Umbilical cord (tissue), 2 donors: Measurements from ENCODE around the gene RPIA. TPM values are rescaled to one million over a fixed set of nuclear protein-coding genes. Genes with fewer than 3 reads are reported as not detected.
A peak's percentile ranks its signal among the peaks of the same experiment; 100 is the strongest.
"Not testable (repeated sequence)": the region's sequence is repeated elsewhere in the genome, so short reads cannot be mapped to it uniquely, and the experiment has no call there.

Experiments used
- DNase-seq: peaks from one replicate; pipeline ENCODE4 v3.0.0-alpha.2; 2015; ENCODE audit warnings: low spot score
- total RNA-seq: library from RNA; depleted of rRNA; stranded (reverse); fragments of >200 nt; gene quantifications from one replicate; pipeline ENCODE4 v1.2.3, GENCODE V29; 2014; ENCODE audit warnings: low replicate concordance; ENCODE audit not compliant: insufficient read depth

The RPIA gene
- 6.3 TPM for total RNA-seq

DNA sequence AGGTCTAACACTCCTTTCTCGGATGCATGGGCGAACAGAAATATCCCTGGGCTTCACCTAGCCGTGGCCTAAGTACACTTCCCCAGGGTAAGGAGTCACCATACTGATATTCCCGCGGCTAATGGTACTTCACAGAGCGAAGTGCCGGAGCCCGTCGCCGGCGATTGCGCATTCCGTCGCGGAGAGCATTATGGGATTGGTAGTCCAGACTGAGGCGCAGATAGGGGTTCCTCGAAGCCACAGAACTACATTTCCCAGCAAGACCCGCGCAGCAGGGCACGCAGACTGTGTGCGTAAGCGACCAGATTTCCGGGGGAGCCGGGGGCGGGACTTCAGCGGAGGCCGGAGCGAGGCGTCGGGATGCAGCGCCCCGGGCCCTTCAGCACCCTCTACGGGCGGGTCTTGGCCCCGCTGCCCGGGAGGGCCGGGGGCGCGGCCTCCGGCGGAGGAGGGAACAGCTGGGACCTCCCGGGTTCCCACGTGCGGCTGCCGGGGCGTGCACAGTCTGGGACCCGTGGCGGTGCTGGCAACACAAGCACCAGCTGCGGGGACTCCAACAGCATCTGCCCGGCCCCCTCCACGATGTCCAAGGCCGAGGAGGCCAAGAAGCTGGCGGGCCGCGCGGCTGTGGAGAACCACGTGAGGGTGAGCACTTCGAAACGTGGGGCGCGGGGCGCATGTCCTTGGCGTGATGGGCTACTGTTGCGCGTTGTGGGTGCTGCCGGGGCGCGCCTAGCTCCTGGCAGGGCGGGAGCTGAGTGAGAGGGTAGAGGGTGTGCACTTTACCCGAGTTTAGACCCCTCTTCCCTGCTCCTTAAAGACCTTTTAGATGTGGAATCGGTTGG, at the start of gene RPIA:
TSS of gene RPIA (plus strand) at position 335 of the 845 bp plus-strand sequence. CDS start at position 361, 26 bp downstream.
- peak; percentile 99 for DNase-seq

- DNase-seq: no peak
Observed at GRCh38 chr2:88642278-88642677, 49.2 kb upstream of the RPIA start.

DNA sequence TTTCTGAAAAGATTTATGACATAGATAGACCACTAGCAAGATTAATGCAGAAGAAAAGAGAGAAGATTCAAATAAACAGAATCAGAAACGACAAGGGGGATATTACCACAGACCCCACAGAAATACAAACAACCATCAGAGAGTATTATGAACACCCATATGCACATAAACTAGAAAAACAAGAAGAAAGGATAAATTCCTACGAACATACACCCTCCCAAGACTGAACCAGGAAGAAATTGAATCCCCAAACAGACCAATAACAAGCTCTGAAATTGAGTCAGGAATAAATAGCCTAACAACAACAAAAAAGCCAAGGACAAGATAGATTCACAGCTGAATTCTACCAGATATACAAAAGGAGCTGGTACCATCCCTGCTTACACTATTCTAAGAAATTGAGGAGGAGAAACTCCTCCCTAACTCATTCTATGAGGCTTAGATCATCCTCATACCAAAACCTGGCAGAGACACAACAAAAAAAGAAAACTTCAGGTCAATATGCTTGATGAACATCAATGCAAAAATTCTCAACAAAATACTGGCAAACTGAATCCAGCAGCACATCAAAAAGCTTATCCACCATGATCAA, 46.1 kb upstream of the RPIA start:
- not testable (repeated sequence) for DNase-seq

DNA sequence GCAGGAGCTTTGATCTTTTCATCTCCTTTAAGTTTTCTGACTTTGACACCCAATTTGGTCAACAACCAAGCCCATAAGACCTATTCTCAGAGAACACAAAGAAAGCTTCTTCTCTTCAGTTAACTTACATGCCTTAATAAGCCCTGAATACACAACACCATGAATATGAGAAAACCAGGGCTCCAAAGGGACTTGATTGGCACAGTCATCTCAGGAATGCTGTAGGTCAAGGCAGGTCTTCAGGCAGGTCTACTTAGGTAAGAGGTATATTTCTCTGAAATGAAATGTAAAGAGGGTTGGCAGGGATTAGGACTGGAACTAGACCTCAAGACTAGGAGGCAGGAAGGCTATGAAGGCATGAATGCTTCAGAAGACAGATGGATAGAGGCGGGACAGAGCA, 39.8 kb upstream of the RPIA start:
- no peak for DNase-seq

GRCh38 chr2:88654714-88655113, 36.8 kb upstream of the RPIA start:
- no peak for DNase-seq

- no peak for DNase-seq
Observed at GRCh38 chr2:88656690-88657089, 34.8 kb upstream of the RPIA start.

GRCh38 chr2:88657131-88657530, 34.3 kb upstream of the RPIA start:
- DNase-seq: no peak

GRCh38 chr2:88658326-88658725, 33.1 kb upstream of the RPIA start:
- DNase-seq: peak; percentile 62

DNA sequence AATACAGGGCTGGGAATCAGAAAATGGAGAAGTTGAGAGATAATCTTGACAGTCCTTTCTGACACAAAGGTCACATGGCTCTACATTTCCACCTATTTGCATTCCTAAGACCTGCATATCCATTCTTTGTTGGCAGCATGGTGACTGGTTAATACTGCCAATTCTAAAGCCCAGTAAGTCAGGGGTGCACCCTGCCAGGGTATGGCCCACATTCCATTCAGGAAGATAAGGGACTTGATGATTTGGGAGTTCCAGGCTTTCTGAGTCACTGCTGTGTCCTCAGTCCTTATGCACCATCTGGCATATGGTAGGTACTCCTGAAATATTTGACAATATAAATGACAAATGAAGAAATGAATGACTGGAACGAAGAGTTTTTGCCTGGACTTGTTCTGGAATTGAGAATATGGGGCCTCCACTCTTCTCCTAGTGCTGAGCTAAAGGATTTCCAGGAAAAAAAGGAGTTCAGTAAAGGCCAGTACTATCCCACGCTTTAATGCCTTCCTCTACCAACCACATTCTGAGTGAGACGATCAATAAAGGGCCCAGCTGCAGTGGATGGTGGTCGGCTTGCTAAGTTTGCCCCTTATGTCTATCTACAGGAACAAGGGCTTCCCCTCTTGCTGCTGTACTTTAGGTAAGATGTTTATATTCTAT, 32.5 kb upstream of the RPIA start:
- peak; percentile 36 for DNase-seq

DNA sequence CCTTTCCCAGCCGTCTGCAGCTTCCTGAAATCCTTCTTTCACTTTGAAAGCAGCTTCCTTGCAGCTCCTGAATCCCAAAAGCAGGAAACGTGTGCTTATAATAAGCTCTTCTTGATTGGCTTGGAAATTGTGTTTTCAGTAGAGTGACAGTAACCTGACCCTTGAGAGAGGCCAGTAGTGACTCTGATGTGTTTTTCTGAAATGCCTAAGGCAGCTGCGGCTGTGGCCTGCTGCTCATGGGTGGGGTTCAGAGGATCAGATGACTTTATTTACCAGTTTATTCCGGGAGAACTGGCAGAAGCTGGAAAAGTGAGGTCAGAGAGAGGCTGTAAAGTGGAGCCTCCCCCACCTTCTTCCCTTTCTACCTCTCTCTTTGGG, 31.9 kb upstream of the RPIA start:
- DNase-seq: peak; percentile 58

- DNase-seq: no peak
Observed at GRCh38 chr2:88660622-88661021, 30.9 kb upstream of the RPIA start.

- no peak for DNase-seq
Observed at GRCh38 chr2:88666576-88666975, 24.9 kb upstream of the RPIA start.

- DNase-seq: no peak
Observed at GRCh38 chr2:88667219-88667618, 24.3 kb upstream of the RPIA start.

DNA sequence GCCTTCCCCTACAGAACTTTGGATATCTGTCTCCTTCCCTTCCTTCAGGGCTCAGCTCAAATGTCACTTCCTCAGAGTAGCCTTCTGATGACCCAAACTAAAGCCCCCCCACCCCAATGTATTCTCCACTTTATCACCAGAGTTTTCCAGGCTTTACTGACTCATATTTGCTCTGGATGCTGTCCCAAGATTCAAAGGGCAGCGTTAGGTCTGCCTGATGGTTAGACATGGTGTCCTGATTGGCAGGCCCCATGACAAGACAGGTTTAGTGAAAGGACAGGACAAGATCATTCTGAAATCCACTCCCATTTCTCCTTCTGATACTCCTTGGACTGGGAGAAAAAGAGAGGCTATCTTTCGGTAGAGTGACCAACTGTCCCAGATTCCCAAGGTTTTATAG, 22.6 kb upstream of the RPIA start:
- no peak for DNase-seq

DNA sequence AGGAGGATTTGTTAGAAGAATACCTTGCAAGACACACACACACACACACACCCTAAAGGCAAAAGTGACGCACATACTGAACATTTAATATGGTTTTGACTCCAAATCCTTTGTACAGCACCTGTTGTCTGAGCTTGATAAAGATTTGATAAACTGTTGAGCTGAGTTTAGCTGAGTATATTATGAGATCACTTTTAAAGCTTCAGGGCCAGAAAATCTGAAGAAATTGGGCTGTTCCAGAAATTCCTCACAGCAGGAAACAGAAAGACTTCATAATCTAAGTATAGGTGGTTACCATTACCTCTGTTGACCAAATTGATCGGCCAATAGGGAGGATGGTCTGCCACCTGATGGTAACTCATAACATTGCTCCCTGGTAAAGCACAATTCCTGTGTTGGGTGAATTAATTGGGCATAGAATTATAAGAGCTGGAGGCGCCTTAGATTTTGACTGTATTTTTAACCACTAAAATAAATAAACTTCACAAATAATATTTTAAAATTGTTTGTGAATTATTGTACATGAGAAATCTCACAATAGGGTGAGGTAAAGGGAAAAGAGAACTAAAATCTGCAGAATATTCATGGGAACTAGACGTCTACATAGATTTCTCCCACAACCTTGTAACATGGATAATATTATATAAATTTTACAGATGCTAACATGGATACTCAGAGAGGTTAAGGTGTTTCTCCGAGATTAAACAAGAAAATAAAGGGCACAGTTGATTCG, 21.8 kb upstream of the RPIA start:
- peak; percentile 22 for DNase-seq

- DNase-seq: peak; percentile 48
Observed at GRCh38 chr2:88671786-88672427, 19.6 kb upstream of the RPIA start.

GRCh38 chr2:88673363-88673762, 18.1 kb upstream of the RPIA start:
- no peak for DNase-seq

- DNase-seq: no peak
Observed at GRCh38 chr2:88680266-88680902, 11.1 kb upstream of the RPIA start.

DNA sequence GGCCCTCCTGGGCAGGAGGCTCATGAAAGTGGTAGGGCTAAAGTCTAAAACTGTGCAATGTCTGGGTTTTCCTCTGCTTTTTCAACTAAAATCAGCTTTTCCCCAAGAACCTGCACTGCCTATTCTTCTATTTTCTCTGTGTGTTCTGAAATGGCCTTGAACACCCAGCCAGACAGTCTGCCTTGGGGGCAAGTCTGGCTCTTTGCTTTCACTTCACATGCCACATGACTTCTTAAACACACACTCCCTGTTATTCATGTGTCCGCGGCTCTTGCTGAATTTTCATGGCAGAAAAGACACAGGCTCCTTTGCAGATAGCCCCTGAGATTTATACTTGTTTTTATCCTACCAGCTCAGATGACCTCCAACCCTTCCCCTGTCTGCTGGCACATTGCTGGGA, 10.6 kb upstream of the RPIA start:
- no peak for DNase-seq

DNA sequence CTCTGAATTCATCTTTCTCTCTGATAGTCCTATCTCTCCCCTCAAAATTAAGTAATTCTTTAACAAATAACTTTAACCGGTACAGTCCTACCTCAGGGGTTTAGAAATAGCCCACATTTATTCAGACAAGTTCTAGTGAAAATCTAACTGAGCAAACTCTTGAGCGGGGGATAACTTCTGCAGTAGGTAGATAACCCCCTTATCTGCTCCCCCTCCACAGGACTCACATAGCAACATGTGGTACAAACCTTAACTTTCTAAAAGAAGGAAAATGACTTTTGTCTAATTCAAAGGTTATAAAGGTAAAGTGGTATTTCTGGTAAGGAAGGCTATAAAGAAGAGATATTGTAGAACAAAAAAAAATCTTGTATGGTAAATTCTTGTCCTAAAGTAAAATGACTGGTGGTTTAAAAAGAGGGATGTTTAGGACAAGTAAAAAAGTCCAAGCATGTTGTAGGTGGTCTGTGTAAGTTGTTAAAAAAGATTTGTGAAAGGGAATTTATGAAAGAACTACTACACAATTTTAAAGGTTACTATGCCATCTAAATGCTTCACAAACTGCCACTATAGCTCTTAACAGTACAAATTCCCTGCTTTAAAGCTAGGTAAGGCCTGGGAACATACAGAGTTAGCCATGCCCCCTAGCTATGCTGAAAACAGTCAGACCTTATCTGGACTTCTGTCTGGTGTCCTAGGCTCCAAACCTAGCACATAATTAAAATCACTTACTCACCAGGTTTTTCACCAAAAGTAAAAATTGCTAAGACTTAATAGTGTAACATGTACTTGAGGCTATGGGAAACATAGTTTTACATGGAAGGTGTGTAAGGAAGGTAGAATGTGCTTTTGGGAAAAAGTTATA, 8.1 kb upstream of the RPIA start:
- DNase-seq: no peak
